ENCODE results near the gene MIS18A.

The MIS18A gene

DNA sequence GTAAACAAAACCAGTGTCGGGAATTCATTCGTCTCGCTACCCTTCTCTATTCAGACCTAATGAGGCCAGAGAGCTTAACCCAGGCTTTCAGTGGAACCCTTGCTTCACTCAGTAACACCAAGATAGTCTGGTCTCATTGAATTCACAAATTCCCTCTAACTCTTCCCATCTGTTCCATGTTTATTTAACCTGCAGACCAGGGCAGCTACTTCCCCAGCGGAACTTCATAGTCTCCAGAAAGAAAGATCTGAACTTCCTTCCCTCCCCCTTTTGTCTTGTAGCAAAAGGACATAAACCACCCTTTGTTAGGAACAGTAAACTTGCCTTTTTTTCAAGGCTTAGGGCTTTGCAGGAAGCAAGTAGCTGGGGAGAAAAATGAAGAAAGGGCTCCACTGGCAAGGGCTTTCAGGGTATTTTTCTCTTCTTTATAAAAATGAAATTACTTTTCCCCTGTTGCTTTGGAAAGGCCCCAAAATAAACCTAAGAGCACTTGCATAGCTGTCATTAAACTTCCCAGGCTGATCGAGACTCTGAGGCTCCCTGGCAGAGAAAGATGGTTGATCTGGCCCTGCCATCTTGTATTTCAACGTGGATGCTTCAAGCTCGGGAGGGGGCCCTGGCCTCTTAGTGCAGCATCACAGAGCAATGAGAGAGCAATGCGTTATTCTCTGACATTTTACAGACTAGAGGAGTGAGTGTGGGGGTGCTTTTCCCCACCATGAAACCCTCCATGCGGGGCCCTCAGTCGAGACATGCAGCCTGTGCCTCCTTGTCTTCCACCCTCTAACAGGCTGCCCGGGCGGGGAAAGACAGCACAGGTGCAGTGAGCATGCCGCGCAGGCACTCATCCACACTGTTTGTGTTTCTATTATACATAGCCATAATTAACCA, 30.0 kb downstream of the MIS18A start:
- Histone ChIP-seq H2AFZ (no peak overlapping the region), H3K36me3 (ENCODE audit: control insufficient read depth, insufficient read depth, low read length) (no peaks in the 10 kb centered on the region), H3K4me3 (ENCODE audit: low read depth, low read length) (no peak overlapping the region), H3K4me1 (no peaks in the 10 kb centered on the region), H3K27me3 (ENCODE audit: control insufficient read depth, insufficient read depth, low read length) (no peaks in the 10 kb centered on the region), H3K9ac (no peak overlapping the region), H3K27ac (no peak overlapping the region), H3K4me2 (ENCODE audit: low read length) (no peak overlapping the region), H3K79me2 (no peaks in the 10 kb centered on the region), H3K9me3 (ENCODE audit: control insufficient read depth, low read length) (no peaks in the 10 kb centered on the region)
- TF ChIP-seq, protein P1, sequence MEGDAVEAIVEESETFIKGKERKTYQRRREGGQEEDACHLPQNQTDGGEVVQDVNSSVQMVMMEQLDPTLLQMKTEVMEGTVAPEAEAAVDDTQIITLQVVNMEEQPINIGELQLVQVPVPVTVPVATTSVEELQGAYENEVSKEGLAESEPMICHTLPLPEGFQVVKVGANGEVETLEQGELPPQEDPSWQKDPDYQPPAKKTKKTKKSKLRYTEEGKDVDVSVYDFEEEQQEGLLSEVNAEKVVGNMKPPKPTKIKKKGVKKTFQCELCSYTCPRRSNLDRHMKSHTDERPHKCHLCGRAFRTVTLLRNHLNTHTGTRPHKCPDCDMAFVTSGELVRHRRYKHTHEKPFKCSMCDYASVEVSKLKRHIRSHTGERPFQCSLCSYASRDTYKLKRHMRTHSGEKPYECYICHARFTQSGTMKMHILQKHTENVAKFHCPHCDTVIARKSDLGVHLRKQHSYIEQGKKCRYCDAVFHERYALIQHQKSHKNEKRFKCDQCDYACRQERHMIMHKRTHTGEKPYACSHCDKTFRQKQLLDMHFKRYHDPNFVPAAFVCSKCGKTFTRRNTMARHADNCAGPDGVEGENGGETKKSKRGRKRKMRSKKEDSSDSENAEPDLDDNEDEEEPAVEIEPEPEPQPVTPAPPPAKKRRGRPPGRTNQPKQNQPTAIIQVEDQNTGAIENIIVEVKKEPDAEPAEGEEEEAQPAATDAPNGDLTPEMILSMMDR (IDR thresholded peaks at IDR 0.05), result no peak

DNA sequence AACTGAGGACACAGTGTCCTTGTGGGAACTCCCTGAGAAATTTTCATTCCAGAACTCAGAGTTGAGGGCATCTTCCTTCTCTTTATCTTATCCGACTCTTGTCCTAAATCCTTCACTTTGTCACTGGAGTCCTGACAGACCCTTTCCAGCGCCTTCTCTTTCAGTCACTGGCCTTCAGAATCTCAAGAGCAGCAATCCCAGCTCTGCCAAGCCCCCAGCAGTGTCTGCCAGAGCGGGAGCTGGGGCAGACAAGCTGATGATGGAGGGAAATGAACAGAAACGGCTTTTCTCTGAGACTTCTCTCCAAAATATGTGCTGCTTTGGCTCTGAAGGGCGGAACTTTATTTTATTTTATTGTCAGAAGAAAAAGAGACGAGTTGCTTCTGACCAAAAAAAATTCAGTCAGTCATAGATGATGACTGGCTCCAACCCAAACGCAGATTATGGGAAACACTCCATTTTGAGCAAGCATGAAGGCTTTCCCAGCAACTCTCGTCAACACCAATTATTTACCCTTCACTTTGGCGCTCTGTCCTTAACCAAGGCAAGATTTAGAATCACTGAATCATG, 32.2 kb downstream of the MIS18A start:
- H3K4me2 ChIP-seq (ENCODE audit: low read length), result no peak overlapping the region
- H2AFZ ChIP-seq, result no peak overlapping the region
- no peaks in the 10 kb centered on the region for H3K4me1 ChIP-seq
- TF ChIP-seq, protein P1 (IDR thresholded peaks at IDR 0.05), result no peak
- H3K9ac ChIP-seq, result no peak overlapping the region
- no peak overlapping the region for H3K27ac ChIP-seq
- no peaks in the 10 kb centered on the region for H3K79me2 ChIP-seq
- H3K9me3 ChIP-seq (ENCODE audit: control insufficient read depth, low read length), result no peaks in the 10 kb centered on the region
- no peak overlapping the region for H3K4me3 ChIP-seq (ENCODE audit: low read depth, low read length)
- no peaks in the 10 kb centered on the region for H3K27me3 ChIP-seq (ENCODE audit: control insufficient read depth, insufficient read depth, low read length)
- no peaks in the 10 kb centered on the region for H3K36me3 ChIP-seq (ENCODE audit: control insufficient read depth, insufficient read depth, low read length)

DNA sequence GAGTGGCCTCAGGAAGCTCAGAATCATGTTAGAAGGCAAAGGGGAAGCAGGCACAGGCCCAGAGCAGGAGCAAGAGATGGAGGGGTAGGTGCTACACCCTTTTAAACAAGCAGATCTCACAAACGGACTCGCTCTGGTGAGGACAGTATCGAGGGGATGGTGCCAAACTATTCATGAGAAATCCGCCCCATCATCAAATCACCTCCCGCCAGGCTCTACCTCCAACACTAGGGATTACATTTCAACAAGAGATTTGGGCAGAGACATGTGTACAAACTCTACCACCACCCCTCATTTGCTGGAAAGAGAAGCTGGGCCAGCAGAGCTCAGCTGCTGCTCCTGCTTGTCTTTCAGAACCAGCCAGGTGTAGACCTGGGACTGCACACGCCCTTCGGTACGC, 32.9 kb downstream of the MIS18A start:
- no peaks in the 10 kb centered on the region for H3K27me3 ChIP-seq (ENCODE audit: control insufficient read depth, insufficient read depth, low read length)
- no peaks in the 10 kb centered on the region for H3K36me3 ChIP-seq (ENCODE audit: control insufficient read depth, insufficient read depth, low read length)
- TF ChIP-seq, protein P1 (IDR thresholded peaks at IDR 0.05), result no peak
- no peaks in the 10 kb centered on the region for H3K79me2 ChIP-seq
- no peaks in the 10 kb centered on the region for H3K4me1 ChIP-seq
- no peak overlapping the region for H2AFZ ChIP-seq
- no peak overlapping the region for H3K4me2 ChIP-seq (ENCODE audit: low read length)
- H3K9me3 ChIP-seq (ENCODE audit: control insufficient read depth, low read length), result no peaks in the 10 kb centered on the region
- H3K9ac ChIP-seq, result no peak overlapping the region
- no peak overlapping the region for H3K4me3 ChIP-seq (ENCODE audit: low read depth, low read length)
- H3K27ac ChIP-seq, result no peak overlapping the region

DNA sequence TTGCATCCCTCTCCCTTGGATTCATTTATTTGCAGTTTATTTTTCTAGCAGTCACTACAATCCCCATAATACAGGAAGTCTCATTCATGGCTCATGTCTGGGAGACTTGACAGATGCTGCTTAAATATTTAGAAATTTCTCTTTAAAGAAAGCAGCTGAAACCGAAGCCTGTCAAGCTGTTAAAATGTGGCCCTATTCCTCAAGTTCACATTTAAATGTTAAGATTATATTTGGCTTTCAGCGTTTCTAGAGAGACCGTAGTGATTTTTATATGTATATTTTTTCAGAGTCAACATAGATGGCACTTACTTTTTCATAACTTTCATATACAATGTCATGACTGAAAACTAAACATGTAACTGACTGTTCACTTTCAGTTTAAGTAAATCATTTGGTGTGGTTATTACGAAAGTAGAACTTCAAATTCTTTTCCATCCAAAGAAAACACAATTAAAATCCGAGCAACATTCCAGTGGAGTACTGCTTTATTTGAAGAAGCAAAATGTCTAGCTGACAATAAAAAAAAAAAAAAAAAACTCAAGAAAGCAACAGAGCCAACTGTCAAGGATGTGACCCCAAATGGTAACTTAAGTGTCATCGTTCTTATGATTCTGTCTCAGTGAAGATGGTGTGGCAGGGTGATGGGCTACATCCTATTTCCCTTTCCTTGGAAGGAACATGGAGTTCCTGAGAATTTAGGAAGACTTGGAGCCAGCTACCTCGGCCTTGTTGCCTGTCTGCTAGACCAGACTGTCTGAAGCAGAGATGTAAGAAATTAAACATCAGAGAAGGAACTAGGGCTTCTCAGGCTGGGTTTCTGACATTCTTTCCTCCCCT, 37.8 kb downstream of the MIS18A start:
- Histone ChIP-seq H2AFZ (no peak overlapping the region), H3K9me3 (ENCODE audit: control insufficient read depth, low read length) (no peaks in the 10 kb centered on the region), H3K4me2 (ENCODE audit: low read length) (no peak overlapping the region), H3K27ac (no peak overlapping the region), H3K4me1 (no peaks in the 10 kb centered on the region), H3K79me2 (no peaks in the 10 kb centered on the region), H3K4me3 (ENCODE audit: low read depth, low read length) (no peak overlapping the region), H3K27me3 (ENCODE audit: control insufficient read depth, insufficient read depth, low read length) (no peaks in the 10 kb centered on the region), H3K9ac (no peak overlapping the region), H3K36me3 (ENCODE audit: control insufficient read depth, insufficient read depth, low read length) (no peaks in the 10 kb centered on the region)
- TF ChIP-seq, protein P1 (IDR thresholded peaks at IDR 0.05), result no peak

Data from parathyroid adenoma (tissue), 2 donors.